HepG2 (cell line): ENCODE results near the gene PRRC2A. TPM values are rescaled to one million over a fixed set of nuclear protein-coding genes. Genes with fewer than 3 reads are reported as not detected.

ENCODE experiments used
- KDM3A ChIP-seq: IDR thresholded peaks from 2 replicates; pipeline ENCODE4 v1.6.1; 2018; ENCODE audit warnings: low read depth, missing compliant biosample characterization
- MTA1 ChIP-seq: sonication (generic); formaldehyde crosslinking; IDR thresholded peaks from 2 replicates; pipeline ENCODE4 v1.4.0; 2020; ENCODE audit warnings: missing genetic modification reagents, mild to moderate bottlenecking, borderline replicate concordance
- PATZ1 ChIP-seq: sonication (generic); formaldehyde crosslinking; IDR thresholded peaks from 2 replicates; pipeline ENCODE4 v1.4.0; 2020; ENCODE audit warnings: missing genetic modification reagents
- PBX3 ChIP-seq: sonication (generic); formaldehyde crosslinking; IDR thresholded peaks from 2 replicates; pipeline ENCODE4 v1.8.1; 2023; ENCODE audit warnings: missing genetic modification reagents, inconsistent platforms, borderline replicate concordance
- RARG ChIP-seq: sonication (generic); formaldehyde crosslinking; IDR thresholded peaks from 2 replicates; pipeline ENCODE4 v1.4.0; 2020; ENCODE audit warnings: low read depth, mild to moderate bottlenecking, missing genetic modification reagents
- SATB2 ChIP-seq: sonication (generic); formaldehyde crosslinking; IDR thresholded peaks from 2 replicates; pipeline ENCODE4 v1.5.0; 2020; ENCODE audit warnings: missing genetic modification reagents
- ZBTB3 ChIP-seq: sonication (generic); formaldehyde crosslinking; IDR thresholded peaks from 2 replicates; pipeline ENCODE4 v1.4.0; 2020; ENCODE audit warnings: low read depth, mild to moderate bottlenecking, moderate library complexity, missing genetic modification reagents, borderline replicate concordance
- ZBTB4 ChIP-seq: sonication (generic); formaldehyde crosslinking; IDR thresholded peaks from 2 replicates; pipeline ENCODE4 v1.4.0; 2020; ENCODE audit warnings: missing genetic modification reagents, mild to moderate bottlenecking, borderline replicate concordance
- ZNF510 ChIP-seq: sonication (generic); formaldehyde crosslinking; IDR thresholded peaks from 2 replicates; pipeline ENCODE4 v1.4.0; 2020; ENCODE audit warnings: low read depth, mild to moderate bottlenecking, missing genetic modification reagents
- ZNF580 ChIP-seq: IDR thresholded peaks from 2 replicates; pipeline ENCODE4 v1.6.1; 2016; ENCODE audit warnings: low read depth, borderline replicate concordance
- ZNF646 ChIP-seq: sonication (generic); formaldehyde crosslinking; IDR thresholded peaks from 2 replicates; pipeline ENCODE4 v1.9.0; 2021; ENCODE audit warnings: mild to moderate bottlenecking, missing genetic modification reagents
- ZNF746 ChIP-seq: sonication (generic); formaldehyde crosslinking; IDR thresholded peaks from 2 replicates; pipeline ENCODE4 v1.8.0; 2022; ENCODE audit warnings: mild to moderate bottlenecking, missing genetic modification reagents
- ZUFSP ChIP-seq: sonication (generic); formaldehyde crosslinking; IDR thresholded peaks from 2 replicates; pipeline ENCODE4 v1.9.0; 2021; ENCODE audit warnings: missing genetic modification reagents, mild to moderate bottlenecking, borderline replicate concordance
- polyA plus RNA-seq, 8 experiments: library from polyadenylated mRNA; depleted of rRNA in 3 of 8; stranded (reverse) in 7 of 8; unstranded in 1 of 8; fragments of >200 nt; fragmentation: Illumina TruSeq in 4 of 8; extraction: Trizol in 4 of 8; gene quantifications; 2 replicates each; pipeline versions ENCODE4 v1.2.1 to v1.2.3, GENCODE V29; 2011 to 2016; ENCODE audit warnings: low read depth in 4 of 8, missing spikeins in 1 of 8, mixed read lengths in 1 of 8; ENCODE audit not compliant: insufficient read depth in 1 of 8
- total RNA-seq, 5 experiments: library from RNA; depleted of rRNA; stranded (reverse); fragments of >200 nt; fragmentation: Illumina TruSeq; extraction: Trizol; gene quantifications; 2 replicates each; pipeline ENCODE4 v1.2.3, GENCODE V29; 2016; ENCODE audit warnings: low read depth in 1 of 5

PRRC2A gene
- total and polyA plus RNA-seq, 2 of the 13 experiments (the other 11 are each of a cell fraction or from before 2014, with no cell fraction given), result 38.9 to 47.4 TPM

- TF ChIP-seq ZNF580 (CRISPR knock-in tag) (no peak), ZUFSP (no peak), ZNF510 (no peak), ZBTB4 (CRISPR knock-in tag) (no peak), ZNF746 (CRISPR knock-in tag) (no peak), ZBTB3 (CRISPR knock-in tag) (no peak), RARG (CRISPR knock-in tag) (no peak), ZNF646 (no peak), PBX3 (CRISPR knock-in tag) (no peak), PATZ1 (CRISPR knock-in tag) (no peak), MTA1 (CRISPR knock-in tag) (no peak), KDM3A (no peak), SATB2 (CRISPR knock-in tag) (no peak)
Measured at GRCh38 chr6:31658983-31659648, 38.6 kb downstream of the PRRC2A start (continued).
